IPS DF 4.7 (cell line): Measurements from ENCODE around the gene GRK5.
"Not testable (repeated sequence)": the region's sequence is repeated elsewhere in the genome, so short reads cannot be mapped to it uniquely, and the experiment has no call there.

Source experiments
- DNase-seq: peaks from one replicate; pipeline ENCODE4 v3.0.0-alpha.2; 2013; ENCODE audit warnings: low spot score; ENCODE audit errors: extremely low read depth

The GRK5 gene

GRCh38 chr10:119248184-119248583, 40.8 kb downstream of the GRK5 start:
- no peak for DNase-seq

- no peak for DNase-seq
These were observed 41.3 kb downstream of the GRK5 start for GRCh38 chr10:119248681-119249080.

DNA sequence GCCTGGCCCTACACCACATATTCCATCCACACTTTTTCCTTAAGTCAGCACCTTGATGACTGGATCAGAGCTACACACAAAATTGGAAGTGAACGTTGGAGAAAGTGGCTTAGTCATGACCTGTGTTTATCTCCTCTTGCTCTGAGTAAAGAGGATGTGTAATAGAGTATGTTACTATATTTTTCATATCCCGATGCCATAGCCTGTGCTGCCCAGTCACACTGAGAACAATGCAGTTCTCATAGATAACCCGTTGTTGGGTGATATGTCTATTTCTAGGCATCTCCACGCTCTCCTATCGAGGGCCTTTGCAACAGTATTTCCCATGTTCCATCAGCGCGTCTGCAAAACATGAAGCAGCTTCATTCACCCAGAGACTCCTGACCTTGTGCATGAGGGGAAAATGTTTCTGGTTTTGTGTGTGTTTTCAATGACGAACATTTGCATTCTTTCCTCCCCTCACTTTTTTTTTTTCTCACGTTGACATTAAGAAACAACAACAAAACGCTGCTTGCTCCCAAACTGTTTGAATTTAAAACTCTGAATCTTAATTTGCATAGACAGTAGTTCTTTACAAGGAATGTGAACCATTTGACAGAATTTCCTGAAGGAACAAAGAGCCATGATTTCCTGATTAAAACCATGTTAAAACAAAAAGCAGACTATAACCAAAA, 43.4 kb downstream of the GRK5 start:
- no peak for DNase-seq

- no peak for DNase-seq
These were observed 43.9 kb downstream of the GRK5 start for GRCh38 chr10:119251315-119251708.

GRCh38 chr10:119252051-119252465, 44.7 kb downstream of the GRK5 start:
- DNase-seq, result no peak

- DNase-seq, result no peak
These were observed 45.2 kb downstream of the GRK5 start for GRCh38 chr10:119252470-119253151.

GRCh38 chr10:119253433-119254174, 46.2 kb downstream of the GRK5 start:
- DNase-seq, result no peak

DNA sequence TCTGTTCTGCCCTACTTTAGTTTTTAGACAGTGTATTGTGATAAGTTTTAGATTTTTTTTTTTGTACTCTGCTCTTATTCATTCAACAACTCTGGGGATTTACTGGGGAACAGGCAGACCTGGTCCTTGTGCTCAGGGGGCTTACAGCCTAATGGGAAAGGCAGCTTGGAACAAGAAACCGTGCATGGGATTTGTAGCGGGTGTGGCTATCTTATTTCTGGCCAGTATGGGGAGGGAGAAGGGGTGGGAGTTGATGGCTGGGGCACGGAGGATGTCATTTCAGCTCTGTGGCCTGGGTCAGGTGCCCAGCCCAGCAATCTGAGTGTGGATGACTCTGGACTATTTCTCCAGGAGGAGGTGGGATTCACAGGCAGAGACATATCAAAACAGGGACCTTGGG, 47.0 kb downstream of the GRK5 start:
- no peak for DNase-seq

DNA sequence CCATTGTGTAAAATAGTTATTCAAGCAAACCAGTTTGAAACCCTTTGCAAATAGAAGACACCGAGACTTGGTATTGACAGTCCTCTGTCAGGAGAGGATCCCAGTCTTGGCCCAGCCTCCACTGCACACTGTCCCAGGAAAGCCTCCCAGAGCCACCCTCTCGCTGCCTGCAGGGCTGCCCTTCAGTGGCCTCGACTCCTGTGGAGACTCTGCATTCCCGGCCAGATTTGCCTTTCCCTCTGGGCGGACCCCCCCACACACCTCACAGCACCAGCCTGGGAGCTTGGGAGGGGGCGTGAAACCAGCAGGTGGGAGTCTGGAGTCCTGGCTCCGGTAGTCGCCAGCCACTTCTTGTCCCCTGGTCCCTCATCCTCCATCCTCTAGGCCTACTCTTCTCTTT, 48.7 kb downstream of the GRK5 start:
- no peak for DNase-seq

GRCh38 chr10:119256897-119257296, 49.5 kb downstream of the GRK5 start:
- DNase-seq, result no peak

- DNase-seq, result no peak
These were observed 50.6 kb downstream of the GRK5 start for GRCh38 chr10:119257899-119258419.

DNA sequence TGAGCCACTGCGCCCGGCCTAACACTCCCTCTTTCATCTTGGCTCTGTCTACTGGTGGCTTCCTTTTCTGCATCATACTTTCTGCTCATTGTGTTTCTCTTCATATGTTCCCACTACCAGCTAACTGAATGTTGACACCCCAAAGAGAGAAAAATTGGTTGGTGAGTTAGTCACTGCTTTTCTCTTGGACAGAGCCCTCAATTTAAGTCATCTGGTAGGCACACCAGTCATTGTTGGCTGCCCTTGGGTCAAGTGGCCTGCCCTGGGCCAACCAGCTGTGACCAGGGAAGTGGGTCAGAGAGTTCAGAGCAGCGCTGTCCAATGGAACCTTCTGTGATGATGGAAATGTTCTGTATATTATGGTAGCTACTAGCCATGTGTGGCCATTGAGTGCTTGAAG, 52.0 kb downstream of the GRK5 start:
- no peak for DNase-seq

- not testable (repeated sequence) for DNase-seq
These were observed 53.6 kb downstream of the GRK5 start for GRCh38 chr10:119261016-119261415.

DNA sequence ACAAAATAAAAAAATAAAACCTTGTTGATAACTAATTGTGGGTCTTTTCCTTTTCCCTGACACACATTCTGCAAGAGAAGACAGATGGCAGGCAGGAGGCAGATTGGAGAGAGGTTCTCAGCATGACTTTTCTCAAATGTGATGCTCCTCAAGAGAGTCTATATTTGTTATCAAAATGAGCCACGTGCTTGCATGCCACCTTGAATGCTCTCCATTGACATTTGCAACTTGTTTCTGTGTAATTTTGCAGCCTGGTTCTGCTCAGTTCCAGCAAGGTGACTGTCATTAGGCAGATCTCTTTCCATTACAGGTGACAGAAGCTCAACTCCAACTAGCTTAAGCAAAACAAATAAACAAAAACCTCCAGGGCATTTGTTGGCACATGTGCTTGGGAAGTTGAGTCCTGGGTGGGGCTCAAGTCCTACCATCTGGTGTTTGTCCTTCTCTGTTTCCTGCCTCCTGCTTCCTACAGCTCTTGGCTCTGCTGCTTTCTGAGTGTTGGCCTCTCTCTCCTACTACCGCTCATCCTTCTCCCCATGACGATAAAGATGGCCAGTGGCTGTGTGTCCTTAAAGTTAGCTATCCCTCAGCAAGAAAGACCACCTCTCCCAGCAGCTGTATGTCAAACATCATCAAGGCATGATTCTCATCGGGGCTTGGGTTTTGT, 56.7 kb downstream of the GRK5 start:
- no peak for DNase-seq

DNA sequence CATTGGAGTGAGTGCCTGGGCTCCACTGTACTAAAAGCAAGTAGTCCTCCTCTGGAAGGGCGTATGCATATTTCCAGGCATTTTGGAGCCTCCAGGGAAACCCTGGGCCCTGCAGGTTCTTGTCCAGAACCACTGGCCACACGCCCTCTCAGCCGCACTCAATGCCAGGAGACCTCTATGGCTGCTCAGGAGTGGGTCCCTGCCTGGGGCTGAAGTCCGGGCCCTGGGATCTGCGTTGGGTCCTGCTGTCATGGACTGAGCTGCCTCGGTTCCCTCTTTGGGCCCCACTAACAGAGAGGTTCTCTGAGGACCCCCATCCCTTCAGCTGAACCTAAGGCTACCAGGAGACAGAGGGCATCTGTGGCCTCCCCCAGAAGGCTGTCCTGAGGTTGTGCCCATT, 58.3 kb downstream of the GRK5 start:
- no peak for DNase-seq

GRCh38 chr10:119267384-119267783, 60.0 kb downstream of the GRK5 start:
- DNase-seq, result no peak

GRCh38 chr10:119268428-119268827, 61.1 kb downstream of the GRK5 start:
- no peak for DNase-seq

DNA sequence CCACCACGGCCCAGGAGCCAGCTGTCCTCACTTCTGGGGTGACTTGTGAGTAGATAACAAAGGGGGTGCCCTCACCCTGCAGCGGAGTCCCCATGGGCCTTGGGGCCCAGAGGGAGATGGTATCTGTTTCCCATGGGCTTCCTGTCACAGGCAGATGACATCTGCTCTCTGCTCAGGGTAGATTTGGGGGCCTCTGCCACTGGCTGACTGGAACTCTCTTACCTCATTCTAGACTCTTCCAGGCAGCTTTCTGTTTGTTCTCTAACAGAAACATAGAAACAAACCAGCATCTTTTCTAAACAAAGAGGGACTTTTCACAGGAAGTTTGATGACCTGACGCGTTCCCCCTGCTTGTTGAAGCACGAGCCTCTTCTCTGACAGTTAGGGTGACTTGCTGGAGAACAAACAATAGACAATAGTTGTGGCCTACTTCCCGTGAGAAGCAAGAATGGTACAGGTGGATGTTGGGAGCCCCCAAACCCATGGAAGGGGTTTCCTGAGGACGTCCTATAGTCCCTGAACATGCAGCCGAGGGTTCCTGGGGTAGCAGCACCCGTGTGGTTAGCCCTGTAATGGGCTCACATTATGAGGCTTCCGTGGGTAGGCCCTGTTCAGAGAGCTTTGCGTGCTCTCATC, 61.6 kb downstream of the GRK5 start:
- no peak for DNase-seq

DNA sequence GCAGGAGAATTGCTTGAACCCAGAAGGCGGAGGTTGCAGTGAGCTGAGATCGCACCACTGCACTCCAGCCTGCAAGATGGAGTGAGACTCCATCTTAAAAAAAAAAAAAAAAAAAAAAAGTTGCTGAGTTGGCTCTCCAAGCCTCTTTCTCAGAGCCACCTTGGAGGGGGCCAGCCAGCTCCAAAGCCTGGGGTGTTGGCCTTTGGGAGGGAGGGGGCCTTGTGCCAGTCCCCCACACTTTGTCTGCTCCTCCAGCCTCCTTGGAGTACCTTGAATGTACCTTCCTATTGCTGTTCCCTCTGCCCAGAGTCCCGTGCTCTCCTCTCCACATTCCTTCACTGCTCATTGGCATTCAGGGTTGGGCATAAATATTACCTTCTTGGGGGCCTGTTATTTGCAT, 62.4 kb downstream of the GRK5 start:
- DNase-seq, result no peak

GRCh38 chr10:119270762-119271366, 63.5 kb downstream of the GRK5 start:
- no peak for DNase-seq

GRCh38 chr10:119272338-119272734, 65.0 kb downstream of the GRK5 start:
- DNase-seq, result not testable (repeated sequence)
